Measurements from ENCODE around the gene GPR34.

Gene GPR34

GRCh38 chrX:41677183-41678060 is 11.4 kb upstream of the GPR34 start:
- H3K4me3 ChIP-seq (ENCODE audit: control insufficient read depth, low read depth, low read length) = no peak overlapping the region
- no peak for DNase-seq (ENCODE audit: low read depth)
- no peak for TF ChIP-seq CTCF (conservative IDR thresholded peaks at IDR 0.05; ENCODE audit: control insufficient read depth, insufficient read depth, low read depth, low read length)

- peak; percentile 47 for DNase-seq (ENCODE audit: low read depth)
- H3K4me3 ChIP-seq (ENCODE audit: control insufficient read depth, low read depth, low read length) = no peak overlapping the region
- TF ChIP-seq CTCF (conservative IDR thresholded peaks at IDR 0.05; ENCODE audit: control insufficient read depth, insufficient read depth, low read depth, low read length) = no peak
Observed at GRCh38 chrX:41684138-41684537, 4.6 kb upstream of the GPR34 start.

GRCh38 chrX:41684940-41685339 is 3.8 kb upstream of the GPR34 start:
- DNase-seq (ENCODE audit: low read depth) = no peak
- TF ChIP-seq CTCF (conservative IDR thresholded peaks at IDR 0.05; ENCODE audit: control insufficient read depth, insufficient read depth, low read depth, low read length) = no peak
- H3K4me3 ChIP-seq (ENCODE audit: control insufficient read depth, low read depth, low read length) = no peak overlapping the region

GRCh38 chrX:41686788-41687187 is 2.0 kb upstream of the GPR34 start:
- no peak for TF ChIP-seq CTCF (conservative IDR thresholded peaks at IDR 0.05; ENCODE audit: control insufficient read depth, insufficient read depth, low read depth, low read length)
- H3K4me3 ChIP-seq (ENCODE audit: control insufficient read depth, low read depth, low read length) = no peak overlapping the region
- DNase-seq (ENCODE audit: low read depth) = no peak

GRCh38 chrX:41688156-41688555 is 617 bp upstream of the GPR34 start:
- DNase-seq (ENCODE audit: low read depth) = no peak
- TF ChIP-seq CTCF (conservative IDR thresholded peaks at IDR 0.05; ENCODE audit: control insufficient read depth, insufficient read depth, low read depth, low read length) = no peak
- no peak overlapping the region for H3K4me3 ChIP-seq (ENCODE audit: control insufficient read depth, low read depth, low read length)

- peak; percentile 18 for DNase-seq (ENCODE audit: low read depth)
- H3K4me3 ChIP-seq (ENCODE audit: control insufficient read depth, low read depth, low read length) = no peak overlapping the region
- no peak for TF ChIP-seq CTCF (conservative IDR thresholded peaks at IDR 0.05; ENCODE audit: control insufficient read depth, insufficient read depth, low read depth, low read length)
Observed at GRCh38 chrX:41689711-41690110, 938 bp downstream of the GPR34 start.
